Nucleus accumbens (tissue), 56 donors: ENCODE data around the gene SMPD1.

ENCODE experiments used
- DNase-seq, 56 donors: peaks; one replicate each; lab custom pipeline; 2025; lab: John Stamatoyannopoulos, UW

The SMPD1 gene

GRCh38 chr11:6389905-6390717 is at the start of gene SMPD1:
Gene SMPD1, plus strand, starts transcription at chr11:6390474. Its CDS starts 125 bp downstream, at chr11:6390599.
- peak; percentile 67 to 97 (median 92) for DNase-seq

GRCh38 chr11:6345366-6345765 is 44.9 kb upstream of the SMPD1 start:
- DNase-seq: no peak

- no peak for DNase-seq
Measured at GRCh38 chr11:6350043-6350442, 40.2 kb upstream of the SMPD1 start.

- no peak for DNase-seq
Measured at GRCh38 chr11:6350486-6350885, 39.8 kb upstream of the SMPD1 start.

- DNase-seq: no peak
Measured at GRCh38 chr11:6351782-6352382, 38.4 kb upstream of the SMPD1 start.

GRCh38 chr11:6353367-6353987 is 36.8 kb upstream of the SMPD1 start:
- DNase-seq: peak in 22 of 56 donors; percentile 1 to 54 (median 10)

GRCh38 chr11:6354651-6355485 is 35.4 kb upstream of the SMPD1 start:
- no peak for DNase-seq

GRCh38 chr11:6356503-6357055 is 33.7 kb upstream of the SMPD1 start:
- no peak for DNase-seq

GRCh38 chr11:6357222-6357621 is 33.1 kb upstream of the SMPD1 start:
- peak in 18 of 56 donors; percentile 9 to 59 (median 20) for DNase-seq

- DNase-seq: no peak
Measured at GRCh38 chr11:6360183-6360582, 30.1 kb upstream of the SMPD1 start.

GRCh38 chr11:6362185-6362872 is 27.9 kb upstream of the SMPD1 start:
- DNase-seq: no peak

GRCh38 chr11:6362873-6363678 is 27.2 kb upstream of the SMPD1 start:
- peak in 50 of 56 donors; percentile 5 to 86 (median 47) for DNase-seq

- no peak for DNase-seq
Measured at GRCh38 chr11:6365659-6366058, 24.6 kb upstream of the SMPD1 start.

- no peak for DNase-seq
Measured at GRCh38 chr11:6371825-6372224, 18.4 kb upstream of the SMPD1 start.

GRCh38 chr11:6377902-6378639 is 12.2 kb upstream of the SMPD1 start:
- no peak for DNase-seq

GRCh38 chr11:6378640-6378989 is 11.7 kb upstream of the SMPD1 start:
- no peak for DNase-seq

GRCh38 chr11:6385046-6385777 is 5.1 kb upstream of the SMPD1 start:
- no peak for DNase-seq
